Activated T-cell treated with anti-CD3 and anti-CD28 coated beads, Interleukin-2, amount 50 U/mL, for 72 hours (primary cell): ENCODE data around the gene ALDH1L2. TPM values are rescaled to one million over a fixed set of nuclear protein-coding genes. Genes with fewer than 3 reads are reported as not detected.

Source experiments
- ATAC-seq, 2 donors: fragments of 150-1000 bp; cut with Tn5 transposase; replicated peaks in 1 of 2; 2 replicates each; pipeline ENCODE4 v1.10.0; 2021; ENCODE audit warnings: moderate library complexity in 2 of 2, mild to moderate bottlenecking in 1 of 2
- DNase-seq, 2 donors: peaks; one replicate each; pipeline ENCODE4 v3.0.0; 2021 to 2022; ENCODE audit warnings: mixed read lengths in 1 of 2
- H3K27ac Mint-ChIP-seq: one replicate; pipeline ENCODE4 v1.8.0; 2022; ENCODE audit warnings: mild to moderate bottlenecking, moderate library complexity, mixed read lengths
- H3K27me3 Mint-ChIP-seq: one replicate; pipeline ENCODE4 v1.8.0; 2022; ENCODE audit warnings: low read depth, mixed read lengths
- H3K36me3 Mint-ChIP-seq, 2 donors: one replicate each; pipeline ENCODE4 v1.8.0; 2022; ENCODE audit warnings: mixed read lengths in 2 of 2, mild to moderate bottlenecking in 1 of 2; ENCODE audit not compliant: insufficient read depth in 2 of 2
- H3K4me1 Mint-ChIP-seq: one replicate; pipeline ENCODE4 v1.8.0; 2022; ENCODE audit warnings: low read depth, mixed read lengths
- H3K4me3 Mint-ChIP-seq, 2 donors: one replicate each; pipeline ENCODE4 v1.8.0; 2022; ENCODE audit warnings: mild to moderate bottlenecking in 2 of 2, mixed read lengths in 2 of 2, moderate library complexity in 2 of 2
- H3K9me3 Mint-ChIP-seq, 2 donors: one replicate each; pipeline ENCODE4 v1.8.0; 2022; ENCODE audit warnings: mixed read lengths in 2 of 2
- total RNA-seq, 2 donors: library from RNA; stranded (reverse); gene quantifications; one replicate each; pipeline ENCODE4 v1.2.3, GENCODE V29; 2022

Gene ALDH1L2
- total RNA-seq, 2 donors from 2014 or later = 11.1 to 16.1 TPM

- Mint-ChIP-seq H3K36me3 (peaks cover 15 to 28% of the 10 kb centered on the region in 2 donors), H3K27me3 (no peaks in the 10 kb centered on the region), H3K4me3 (no peak overlapping the region), H3K9me3 (peaks cover 4 to 9% of the 10 kb centered on the region in 2 donors), H3K4me1 (peaks cover 4% of the 10 kb centered on the region), H3K27ac (no peak overlapping the region)
- DNase-seq (no peak), ATAC-seq (no peak)
These were observed 68.7 kb downstream of the ALDH1L2 start for GRCh38 chr12:105015543-105015942.

GRCh38 chr12:105014603-105015002 lies 69.7 kb downstream of the ALDH1L2 start:
- no peak for ATAC-seq
- no peaks in the 10 kb centered on the region for H3K27me3 Mint-ChIP-seq
- peaks cover 4% of the 10 kb centered on the region for H3K4me1 Mint-ChIP-seq
- H3K9me3 Mint-ChIP-seq = peaks cover 4 to 15% of the 10 kb centered on the region in 2 donors
- H3K36me3 Mint-ChIP-seq = peaks cover 19 to 38% of the 10 kb centered on the region in 2 donors
- H3K4me3 Mint-ChIP-seq = no peak overlapping the region
- no peak for DNase-seq
- no peak overlapping the region for H3K27ac Mint-ChIP-seq

GRCh38 chr12:105013892-105014291 lies 70.4 kb downstream of the ALDH1L2 start:
- H3K9me3 Mint-ChIP-seq = peaks cover 4 to 15% of the 10 kb centered on the region in 2 donors
- peaks cover 4% of the 10 kb centered on the region for H3K4me1 Mint-ChIP-seq
- no peaks in the 10 kb centered on the region for H3K27me3 Mint-ChIP-seq
- DNase-seq = no peak
- peaks cover 23 to 45% of the 10 kb centered on the region in 2 donors for H3K36me3 Mint-ChIP-seq
- no peak overlapping the region for H3K4me3 Mint-ChIP-seq
- H3K27ac Mint-ChIP-seq = no peak overlapping the region
- ATAC-seq = no peak

- DNase-seq (no peak), ATAC-seq (no peak)
- Mint-ChIP-seq H3K4me1 (peaks cover 14% of the 10 kb centered on the region), H3K36me3 (peaks cover 26 to 51% of the 10 kb centered on the region in 2 donors), H3K9me3 (peaks cover 0 to 6% of the 10 kb centered on the region in 2 donors), H3K4me3 (no peak overlapping the region), H3K27me3 (no peaks in the 10 kb centered on the region), H3K27ac (no peak overlapping the region)
These were observed 82.8 kb downstream of the ALDH1L2 start for GRCh38 chr12:105001476-105001875.

DNA sequence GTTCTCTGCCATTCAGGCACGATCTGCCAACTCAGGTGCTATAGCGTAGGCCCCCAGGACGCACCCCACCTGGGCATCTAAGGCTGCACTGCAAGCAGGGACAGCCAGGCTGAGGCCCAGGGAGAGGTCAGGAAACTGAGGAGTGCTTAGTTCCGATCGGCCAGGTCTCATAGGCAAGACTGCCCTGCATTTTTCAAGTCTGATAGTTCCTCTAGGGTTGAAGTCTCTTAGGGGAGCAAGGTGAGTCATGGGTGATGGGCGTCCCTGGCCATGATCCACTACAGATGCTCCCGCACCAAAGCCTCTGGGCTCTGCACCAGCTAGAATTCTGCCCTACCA lies 84.9 kb downstream of the ALDH1L2 start:
- H3K27me3 Mint-ChIP-seq = no peaks in the 10 kb centered on the region
- DNase-seq (no peak), ATAC-seq (no peak)
- H3K4me1 Mint-ChIP-seq = peaks cover 14% of the 10 kb centered on the region
- H3K36me3 Mint-ChIP-seq = peaks cover 24 to 51% of the 10 kb centered on the region in 2 donors
- no peak overlapping the region for H3K27ac Mint-ChIP-seq
- peaks cover 0 to 6% of the 10 kb centered on the region in 2 donors for H3K9me3 Mint-ChIP-seq
- H3K4me3 Mint-ChIP-seq = no peak overlapping the region

DNA sequence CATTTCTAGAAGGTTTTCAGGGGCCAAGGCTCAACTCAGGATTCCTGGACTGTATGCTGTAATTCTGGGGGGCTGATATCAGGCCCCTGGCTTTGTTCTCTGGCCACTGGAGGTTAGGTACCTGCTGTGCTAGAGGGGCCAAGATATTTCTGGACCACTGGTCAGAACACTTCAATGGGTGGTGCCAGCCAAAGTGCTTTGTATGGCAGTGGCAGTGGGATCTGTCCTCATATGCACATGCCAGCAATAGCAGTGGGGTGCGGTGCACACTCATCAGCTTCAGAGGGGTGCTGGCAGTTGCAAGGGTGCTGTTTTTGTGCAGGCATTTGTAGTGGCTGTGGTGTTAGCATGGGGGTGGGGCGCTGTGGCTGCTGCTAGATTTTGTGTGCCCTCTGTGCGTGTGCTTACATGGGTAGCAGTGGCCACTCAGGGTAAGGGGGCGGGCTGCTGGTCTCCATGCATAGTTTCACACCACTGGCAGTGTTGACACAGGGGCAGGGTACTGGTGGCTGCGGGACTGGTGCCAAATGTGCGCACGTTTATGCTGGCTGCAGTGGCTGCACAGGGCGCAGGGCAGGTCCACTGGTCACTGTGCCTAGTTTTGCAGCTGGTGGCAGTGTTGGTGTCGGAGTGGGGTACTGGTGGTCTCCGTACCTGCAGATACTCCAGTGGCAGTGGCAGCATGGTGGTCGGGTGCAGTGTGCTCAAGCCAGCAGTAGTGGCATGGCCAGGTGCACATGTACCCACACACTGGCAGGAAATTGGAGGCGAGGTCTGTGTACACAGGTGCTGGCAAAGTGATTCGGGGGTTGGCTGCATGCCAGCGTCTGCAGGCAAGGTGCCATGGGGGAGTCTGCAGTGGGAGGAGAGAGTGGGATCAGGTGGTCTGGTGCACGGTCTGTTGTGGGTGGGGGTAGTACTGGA lies 85.6 kb downstream of the ALDH1L2 start:
- peaks cover 0 to 6% of the 10 kb centered on the region in 2 donors for H3K9me3 Mint-ChIP-seq
- H3K27me3 Mint-ChIP-seq = no peaks in the 10 kb centered on the region
- H3K27ac Mint-ChIP-seq = no peak overlapping the region
- ATAC-seq (no peak), DNase-seq (no peak)
- H3K4me3 Mint-ChIP-seq = no peak overlapping the region
- peaks cover 24 to 45% of the 10 kb centered on the region in 2 donors for H3K36me3 Mint-ChIP-seq
- peaks cover 14% of the 10 kb centered on the region for H3K4me1 Mint-ChIP-seq

- peaks cover 0 to 6% of the 10 kb centered on the region in 2 donors for H3K9me3 Mint-ChIP-seq
- no peak for ATAC-seq
- no peak overlapping the region for H3K27ac Mint-ChIP-seq
- no peak overlapping the region for H3K4me3 Mint-ChIP-seq
- H3K4me1 Mint-ChIP-seq = peaks cover 14% of the 10 kb centered on the region
- DNase-seq = no peak
- peaks cover 21 to 43% of the 10 kb centered on the region in 2 donors for H3K36me3 Mint-ChIP-seq
- H3K27me3 Mint-ChIP-seq = no peaks in the 10 kb centered on the region
These were observed 86.7 kb downstream of the ALDH1L2 start for GRCh38 chr12:104997541-104997940.

DNA sequence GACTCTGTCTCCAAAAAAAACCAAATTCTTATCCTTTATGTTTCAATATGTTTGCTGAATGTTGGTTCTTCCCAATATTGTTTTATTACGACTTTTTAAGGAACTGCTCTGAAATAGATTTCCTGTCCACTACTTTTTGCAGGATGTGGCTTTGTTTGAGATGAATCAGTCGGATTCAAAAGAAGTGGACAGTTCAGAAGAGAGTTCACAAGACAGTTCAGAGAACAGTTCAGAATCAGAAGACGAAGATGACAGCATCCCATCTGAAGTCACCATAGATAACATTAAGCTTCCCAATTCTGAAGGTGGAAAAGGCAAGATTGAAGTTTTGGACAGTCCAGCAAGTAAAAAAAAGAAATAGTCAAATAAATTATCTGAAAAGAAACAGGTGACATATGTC lies 89.9 kb downstream of the ALDH1L2 start:
- Mint-ChIP-seq H3K27me3 (no peaks in the 10 kb centered on the region), H3K4me3 (no peak overlapping the region), H3K4me1 (peaks cover 26% of the 10 kb centered on the region), H3K27ac (no peak overlapping the region), H3K9me3 (no peaks in the 10 kb centered on the region), H3K36me3 (peaks cover 12 to 28% of the 10 kb centered on the region in 2 donors)
- DNase-seq (no peak), ATAC-seq (no peak)

GRCh38 chr12:104991565-104992128 lies 92.6 kb downstream of the ALDH1L2 start:
- no peak for DNase-seq
- Mint-ChIP-seq H3K4me3 (no peak overlapping the region), H3K4me1 (peaks cover 29% of the 10 kb centered on the region), H3K27ac (peak overlapping the region; percentile 42), H3K36me3 (peaks cover 4 to 21% of the 10 kb centered on the region in 2 donors), H3K9me3 (no peaks in the 10 kb centered on the region), H3K27me3 (no peaks in the 10 kb centered on the region)
- peak; percentile 39 to 65 for ATAC-seq

DNA sequence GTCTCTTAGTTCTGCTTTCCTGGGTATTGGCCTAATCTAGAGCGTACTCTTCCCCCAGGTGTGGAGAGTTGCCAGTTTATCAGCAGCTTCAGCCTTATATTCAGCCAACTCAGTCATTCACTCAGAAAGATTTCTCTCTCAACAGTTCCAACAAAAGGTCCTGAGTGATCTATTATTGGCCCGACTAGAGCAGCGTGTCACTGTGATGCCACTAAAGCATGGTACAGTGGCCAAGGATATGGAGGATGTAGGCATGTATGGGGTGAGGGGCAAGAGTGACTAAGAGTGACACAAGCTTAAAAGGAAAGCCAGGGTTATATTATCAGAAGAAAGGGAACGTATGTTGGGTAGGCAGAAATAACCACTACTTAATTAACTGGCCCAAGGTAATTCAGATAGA lies 93.3 kb downstream of the ALDH1L2 start:
- H3K9me3 Mint-ChIP-seq = no peaks in the 10 kb centered on the region
- peaks cover 2 to 18% of the 10 kb centered on the region in 2 donors for H3K36me3 Mint-ChIP-seq
- DNase-seq = no peak
- H3K4me1 Mint-ChIP-seq = peaks cover 29% of the 10 kb centered on the region
- H3K4me3 Mint-ChIP-seq = no peak overlapping the region
- H3K27ac Mint-ChIP-seq = no peak overlapping the region
- no peak for ATAC-seq
- H3K27me3 Mint-ChIP-seq = no peaks in the 10 kb centered on the region

GRCh38 chr12:104986022-104986941 lies 98.0 kb downstream of the ALDH1L2 start, which contains the start of gene NOPCHAP1:
TSS of gene NOPCHAP1 (plus strand) at chr12:104986316. CDS start at chr12:104986353, 37 bp downstream.
- peak within 1 kb of the TSS; percentile 57 for H3K27ac Mint-ChIP-seq
- peak within 1 kb of the TSS; percentile 88 to 91 for H3K4me3 Mint-ChIP-seq
- H3K4me1 Mint-ChIP-seq = peaks cover 29% of the 10 kb centered on the region
- ATAC-seq (peak; percentile 98 to 99), DNase-seq (peak; percentile 90)
- peaks cover 2 to 10% of the 10 kb centered on the region in 2 donors for H3K36me3 Mint-ChIP-seq
- H3K27me3 Mint-ChIP-seq = peaks cover 6% of the 10 kb centered on the region
- no peaks in the 10 kb centered on the region for H3K9me3 Mint-ChIP-seq

DNA sequence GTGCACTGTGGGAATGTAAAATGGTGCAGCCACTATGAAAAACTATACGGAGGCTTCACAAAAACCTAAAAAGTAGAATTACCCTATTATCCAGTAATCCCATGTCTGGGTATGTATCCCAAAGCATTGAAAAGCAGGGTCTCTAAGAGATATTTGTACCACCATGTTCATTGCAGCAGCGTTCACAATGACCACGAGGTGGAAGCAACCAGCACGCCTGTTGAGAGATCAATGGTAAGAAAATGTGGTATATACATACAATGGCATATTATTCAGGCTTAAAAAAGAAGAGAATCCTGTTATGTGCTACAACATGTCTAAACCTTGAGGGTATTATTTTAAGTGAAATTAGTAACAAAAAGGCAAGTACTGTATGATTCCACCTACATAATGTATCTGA lies 99.1 kb downstream of the ALDH1L2 start:
- peaks cover 6% of the 10 kb centered on the region for H3K27me3 Mint-ChIP-seq
- H3K4me1 Mint-ChIP-seq = peaks cover 24% of the 10 kb centered on the region
- ATAC-seq (no peak), DNase-seq (no peak)
- H3K4me3 Mint-ChIP-seq = peak overlapping the region; percentile 88 to 91
- peaks cover 2 to 8% of the 10 kb centered on the region in 2 donors for H3K36me3 Mint-ChIP-seq
- H3K9me3 Mint-ChIP-seq = no peaks in the 10 kb centered on the region
- peak overlapping the region; percentile 53 for H3K27ac Mint-ChIP-seq
